ENCODE measurements around the gene SOWAHC. TPM values are rescaled to one million over a fixed set of nuclear protein-coding genes. Genes with fewer than 3 reads are reported as not detected.

SOWAHC gene
- total and polyA plus RNA-seq, 2 of the 13 experiments (the other 11 are each of a cell fraction or from before 2014, with no cell fraction given) = 21.2 to 22.5 TPM

DNA sequence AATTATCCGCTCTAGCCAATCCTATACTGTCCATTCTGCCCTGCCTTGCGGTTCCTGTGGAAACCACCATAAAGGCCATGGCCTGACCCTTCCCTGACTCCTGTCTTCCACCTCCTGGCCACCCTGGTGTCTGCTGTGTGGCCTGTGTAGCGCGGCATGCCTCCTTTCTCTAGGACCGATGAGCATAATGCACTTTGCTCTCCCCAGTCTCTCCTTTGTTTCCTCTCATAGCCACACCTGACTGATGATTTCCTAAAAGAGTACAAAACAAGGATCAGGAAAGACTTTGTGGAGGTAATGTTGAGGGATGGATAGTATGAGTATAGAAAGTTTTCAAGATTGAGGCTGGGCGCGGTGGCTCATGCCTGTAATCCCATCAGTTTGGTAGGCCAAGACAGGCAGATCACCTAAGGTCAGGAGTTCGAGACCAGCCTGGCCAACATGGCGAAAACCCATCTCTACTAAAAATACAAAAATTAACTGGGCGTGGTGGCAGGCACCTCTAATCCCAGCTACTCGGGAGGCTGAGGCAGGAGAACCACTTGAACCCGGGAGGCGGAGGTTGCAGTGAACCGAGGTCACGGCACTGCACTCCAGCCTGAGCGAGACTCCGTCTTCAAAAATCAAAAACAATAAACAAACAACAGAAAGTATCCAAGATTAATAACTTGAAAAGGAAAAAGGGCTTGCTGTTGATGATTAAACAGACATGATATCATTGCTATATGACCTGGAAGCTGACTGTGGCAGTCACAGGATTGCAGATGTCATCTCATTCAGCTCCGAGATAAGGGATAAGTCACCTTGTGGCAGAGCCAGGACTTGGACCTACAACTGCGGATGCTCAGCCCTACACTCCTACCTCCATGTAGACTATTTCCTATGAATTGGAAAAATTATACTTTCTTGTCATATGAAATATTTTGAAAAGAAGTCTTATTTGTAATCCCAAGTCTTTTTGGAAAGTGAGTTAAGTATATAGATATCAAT is 16.6 kb downstream of the SOWAHC start (continued):
- TF ChIP-seq, protein P1, sequence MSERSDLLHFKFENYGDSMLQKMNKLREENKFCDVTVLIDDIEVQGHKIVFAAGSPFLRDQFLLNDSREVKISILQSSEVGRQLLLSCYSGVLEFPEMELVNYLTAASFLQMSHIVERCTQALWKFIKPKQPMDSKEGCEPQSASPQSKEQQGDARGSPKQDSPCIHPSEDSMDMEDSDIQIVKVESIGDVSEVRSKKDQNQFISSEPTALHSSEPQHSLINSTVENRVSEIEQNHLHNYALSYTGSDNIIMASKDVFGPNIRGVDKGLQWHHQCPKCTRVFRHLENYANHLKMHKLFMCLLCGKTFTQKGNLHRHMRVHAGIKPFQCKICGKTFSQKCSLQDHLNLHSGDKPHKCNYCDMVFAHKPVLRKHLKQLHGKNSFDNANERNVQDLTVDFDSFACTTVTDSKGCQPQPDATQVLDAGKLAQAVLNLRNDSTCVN (CRISPR knock-in tag; IDR thresholded peaks at IDR 0.05; ENCODE audit: borderline replicate concordance) = peak; percentile 45
- TF ChIP-seq ZNF839 (CRISPR knock-in tag; IDR thresholded peaks at IDR 0.05; ENCODE audit: borderline replicate concordance) = 0 out of 2 replicates have a peak, but pooled peaks have one; percentile 49
- TF ChIP-seq NBN (conservative IDR thresholded peaks at IDR 0.05) = no peak
- no peak for TF ChIP-seq ZNF570 (CRISPR knock-in tag; IDR thresholded peaks at IDR 0.05; ENCODE audit: borderline replicate concordance)
- TF ChIP-seq DNMT1 (CRISPR knock-in tag; IDR thresholded peaks at IDR 0.05) = no peak
- no peak for TF ChIP-seq ATAD3A (CRISPR knock-in tag; IDR thresholded peaks at IDR 0.05)
- TF ChIP-seq ZSCAN20 (CRISPR knock-in tag; IDR thresholded peaks at IDR 0.05; ENCODE audit: borderline replicate concordance) = no peak
- TF ChIP-seq, protein P2, sequence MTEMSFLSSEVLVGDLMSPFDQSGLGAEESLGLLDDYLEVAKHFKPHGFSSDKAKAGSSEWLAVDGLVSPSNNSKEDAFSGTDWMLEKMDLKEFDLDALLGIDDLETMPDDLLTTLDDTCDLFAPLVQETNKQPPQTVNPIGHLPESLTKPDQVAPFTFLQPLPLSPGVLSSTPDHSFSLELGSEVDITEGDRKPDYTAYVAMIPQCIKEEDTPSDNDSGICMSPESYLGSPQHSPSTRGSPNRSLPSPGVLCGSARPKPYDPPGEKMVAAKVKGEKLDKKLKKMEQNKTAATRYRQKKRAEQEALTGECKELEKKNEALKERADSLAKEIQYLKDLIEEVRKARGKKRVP (CRISPR knock-in tag; IDR thresholded peaks at IDR 0.05) = no peak
- TF ChIP-seq PHF5A (CRISPR knock-in tag; IDR thresholded peaks at IDR 0.05; ENCODE audit: low read depth, unreplicated experiment) = peak; percentile 79
- no peak for TF ChIP-seq TMF1 (CRISPR knock-in tag; IDR thresholded peaks at IDR 0.05; ENCODE audit: low read depth)
- no peak for TF ChIP-seq CEBPB (IDR thresholded peaks at IDR 0.05; ENCODE audit: borderline replicate concordance, low read depth, low read length)
- TF ChIP-seq, protein P3, sequence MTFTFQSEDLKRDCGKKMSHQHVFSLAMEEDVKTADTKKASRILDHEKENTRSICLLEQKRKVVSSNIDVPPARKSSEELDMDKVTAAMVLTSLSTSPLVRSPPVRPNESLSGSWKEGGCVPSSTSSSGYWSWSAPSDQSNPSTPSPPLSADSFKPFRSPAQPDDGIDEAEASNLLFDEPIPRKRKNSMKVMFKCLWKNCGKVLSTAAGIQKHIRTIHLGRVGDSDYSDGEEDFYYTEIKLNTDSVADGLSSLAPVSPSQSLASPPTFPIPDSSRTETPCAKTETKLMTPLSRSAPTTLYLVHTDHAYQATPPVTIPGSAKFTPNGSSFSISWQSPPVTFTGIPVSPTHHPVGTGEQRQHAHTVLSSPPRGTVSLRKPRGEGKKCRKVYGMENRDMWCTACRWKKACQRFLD (CRISPR knock-in tag; IDR thresholded peaks at IDR 0.05; ENCODE audit: borderline replicate concordance) = no peak
- TF ChIP-seq ZFYVE20 (CRISPR knock-in tag; IDR thresholded peaks at IDR 0.05; ENCODE audit: borderline replicate concordance, low read depth) = no peak
- TF ChIP-seq ZSCAN29 (CRISPR knock-in tag; conservative IDR thresholded peaks at IDR 0.05) = no peak
- TF ChIP-seq, protein P4, sequence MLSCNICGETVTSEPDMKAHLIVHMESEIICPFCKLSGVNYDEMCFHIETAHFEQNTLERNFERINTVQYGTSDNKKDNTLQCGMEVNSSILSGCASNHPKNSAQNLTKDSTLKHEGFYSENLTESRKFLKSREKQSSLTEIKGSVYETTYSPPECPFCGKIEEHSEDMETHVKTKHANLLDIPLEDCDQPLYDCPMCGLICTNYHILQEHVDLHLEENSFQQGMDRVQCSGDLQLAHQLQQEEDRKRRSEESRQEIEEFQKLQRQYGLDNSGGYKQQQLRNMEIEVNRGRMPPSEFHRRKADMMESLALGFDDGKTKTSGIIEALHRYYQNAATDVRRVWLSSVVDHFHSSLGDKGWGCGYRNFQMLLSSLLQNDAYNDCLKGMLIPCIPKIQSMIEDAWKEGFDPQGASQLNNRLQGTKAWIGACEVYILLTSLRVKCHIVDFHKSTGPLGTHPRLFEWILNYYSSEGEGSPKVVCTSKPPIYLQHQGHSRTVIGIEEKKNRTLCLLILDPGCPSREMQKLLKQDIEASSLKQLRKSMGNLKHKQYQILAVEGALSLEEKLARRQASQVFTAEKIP (CRISPR knock-in tag; IDR thresholded peaks at IDR 0.05; ENCODE audit: borderline replicate concordance) = no peak
- TF ChIP-seq ZNF337 (CRISPR knock-in tag; IDR thresholded peaks at IDR 0.05; ENCODE audit: borderline replicate concordance, low read depth) = no peak
- no peak for TF ChIP-seq ZNF780A (CRISPR knock-in tag; IDR thresholded peaks at IDR 0.05)
- TF ChIP-seq SOX5 (CRISPR knock-in tag; IDR thresholded peaks at IDR 0.05; ENCODE audit: borderline replicate concordance) = peak; percentile 83
- TF ChIP-seq, protein P5, sequence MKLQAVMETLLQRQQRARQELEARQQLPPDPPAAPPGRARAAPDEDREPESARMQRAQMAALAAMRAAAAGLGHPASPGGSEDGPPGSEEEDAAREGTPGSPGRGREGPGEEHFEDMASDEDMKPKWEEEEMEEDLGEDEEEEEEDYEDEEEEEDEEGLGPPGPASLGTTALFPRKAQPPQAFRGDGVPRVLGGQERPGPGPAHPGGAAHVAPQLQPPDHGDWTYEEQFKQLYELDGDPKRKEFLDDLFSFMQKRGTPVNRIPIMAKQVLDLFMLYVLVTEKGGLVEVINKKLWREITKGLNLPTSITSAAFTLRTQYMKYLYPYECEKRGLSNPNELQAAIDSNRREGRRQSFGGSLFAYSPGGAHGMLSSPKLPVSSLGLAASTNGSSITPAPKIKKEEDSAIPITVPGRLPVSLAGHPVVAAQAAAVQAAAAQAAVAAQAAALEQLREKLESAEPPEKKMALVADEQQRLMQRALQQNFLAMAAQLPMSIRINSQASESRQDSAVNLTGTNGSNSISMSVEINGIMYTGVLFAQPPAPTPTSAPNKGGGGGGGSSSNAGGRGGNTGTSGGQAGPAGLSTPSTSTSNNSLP (IDR thresholded peaks at IDR 0.05; ENCODE audit: low read depth, low read length) = peak; percentile 37; the same call in 1 of the 2 replicates
- TF ChIP-seq, protein P6, sequence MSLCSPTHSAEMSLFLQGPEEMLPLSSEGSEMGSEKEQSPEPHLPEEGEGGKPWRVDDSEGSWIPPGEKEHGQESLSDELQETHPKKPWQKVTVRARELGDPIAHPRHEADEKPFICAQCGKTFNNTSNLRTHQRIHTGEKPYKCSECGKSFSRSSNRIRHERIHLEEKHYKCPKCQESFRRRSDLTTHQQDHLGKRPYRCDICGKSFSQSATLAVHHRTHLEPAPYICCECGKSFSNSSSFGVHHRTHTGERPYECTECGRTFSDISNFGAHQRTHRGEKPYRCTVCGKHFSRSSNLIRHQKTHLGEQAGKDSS (CRISPR knock-in tag; IDR thresholded peaks at IDR 0.05; ENCODE audit: borderline replicate concordance, low read depth) = peak; percentile 79; the same call in 1 of the 2 replicates
